MM.1S (cell line): ENCODE measurements around the gene IL7R.

Source experiments
- EZH2 ChIP-seq: fragments of 300-600 bp; sonication (generic); optimal IDR thresholded peaks from 2 replicates; pipeline ENCODE3; 2017; ENCODE audit warnings: low read depth, mild to moderate bottlenecking, antibody characterized with exemption, low read length, mixed read lengths
- EZH2phosphoT487 ChIP-seq: fragments of 300-600 bp; sonication (generic); IDR thresholded peaks from 2 replicates; pipeline ENCODE4 v1.6.1; 2018; ENCODE audit warnings: antibody characterized with exemption, low read length

DNA sequence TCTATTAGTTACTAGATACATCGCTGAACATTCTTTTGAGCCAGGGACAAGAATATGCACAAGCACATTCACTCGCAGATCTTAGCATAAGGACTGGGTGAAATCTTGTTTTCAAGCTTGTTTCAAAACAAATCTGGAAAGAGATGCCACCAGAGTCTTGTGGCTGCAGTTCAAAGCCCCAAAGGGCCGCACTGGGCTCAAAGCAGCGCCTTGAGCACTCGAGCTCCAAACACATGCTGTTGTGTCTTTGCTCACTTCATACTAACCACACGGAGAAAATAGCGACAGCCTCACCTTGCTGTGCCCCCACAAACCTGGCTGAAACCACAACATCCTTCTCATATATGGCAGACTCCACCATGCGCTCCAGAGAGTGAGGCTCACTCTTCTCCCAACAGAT, 34.2 kb upstream of the IL7R start:
- TF ChIP-seq EZH2phosphoT487: no peak
- no peak for TF ChIP-seq EZH2
